Measurements from ENCODE around the gene BGLAP. TPM values are rescaled to one million over a fixed set of nuclear protein-coding genes. Genes with fewer than 3 reads are reported as not detected.

Gene BGLAP
- total and polyA plus RNA-seq, 2 of the 13 experiments (the other 11 are each of a cell fraction or from before 2014, with no cell fraction given) = 0.62 to 1.6 TPM

GRCh38 chr1:156193488-156194299 lies 48.3 kb upstream of the BGLAP start, which contains the start of gene SLC25A44 (continued):
- peak; percentile 17; the same call in 1 of the 2 replicates for TF ChIP-seq ZNF503 (CRISPR knock-in tag; IDR thresholded peaks at IDR 0.05)
- TF ChIP-seq ZNF598 (CRISPR knock-in tag; IDR thresholded peaks at IDR 0.05; ENCODE audit: borderline replicate concordance) = 0 out of 2 replicates have a peak, but pooled peaks have one; percentile 42
- TF ChIP-seq MTA3 (CRISPR knock-in tag; IDR thresholded peaks at IDR 0.05) = no peak
- peak; percentile 82; the same call in 1 of the 2 replicates for TF ChIP-seq CC2D1A (CRISPR knock-in tag; IDR thresholded peaks at IDR 0.05)
- TF ChIP-seq, protein P1, sequence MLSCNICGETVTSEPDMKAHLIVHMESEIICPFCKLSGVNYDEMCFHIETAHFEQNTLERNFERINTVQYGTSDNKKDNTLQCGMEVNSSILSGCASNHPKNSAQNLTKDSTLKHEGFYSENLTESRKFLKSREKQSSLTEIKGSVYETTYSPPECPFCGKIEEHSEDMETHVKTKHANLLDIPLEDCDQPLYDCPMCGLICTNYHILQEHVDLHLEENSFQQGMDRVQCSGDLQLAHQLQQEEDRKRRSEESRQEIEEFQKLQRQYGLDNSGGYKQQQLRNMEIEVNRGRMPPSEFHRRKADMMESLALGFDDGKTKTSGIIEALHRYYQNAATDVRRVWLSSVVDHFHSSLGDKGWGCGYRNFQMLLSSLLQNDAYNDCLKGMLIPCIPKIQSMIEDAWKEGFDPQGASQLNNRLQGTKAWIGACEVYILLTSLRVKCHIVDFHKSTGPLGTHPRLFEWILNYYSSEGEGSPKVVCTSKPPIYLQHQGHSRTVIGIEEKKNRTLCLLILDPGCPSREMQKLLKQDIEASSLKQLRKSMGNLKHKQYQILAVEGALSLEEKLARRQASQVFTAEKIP (CRISPR knock-in tag; IDR thresholded peaks at IDR 0.05; ENCODE audit: borderline replicate concordance) = no peak
- TF ChIP-seq SMAD3 (CRISPR knock-in tag; IDR thresholded peaks at IDR 0.05) = 0 out of 2 replicates have a peak, but pooled peaks have one; percentile 30
- TF ChIP-seq YEATS2 (CRISPR knock-in tag; IDR thresholded peaks at IDR 0.05; ENCODE audit: borderline replicate concordance) = peak; percentile 88; the same call in 1 of the 2 replicates
- peak; percentile 67; the same call in 1 of the 2 replicates for TF ChIP-seq THAP9 (CRISPR knock-in tag; IDR thresholded peaks at IDR 0.05; ENCODE audit: borderline replicate concordance)
- peak; percentile 27; the same call in 1 of the 2 replicates for TF ChIP-seq ARID5B (CRISPR knock-in tag; IDR thresholded peaks at IDR 0.05)
- peak; percentile 83 for TF ChIP-seq XRCC5 (optimal IDR thresholded peaks at IDR 0.05; ENCODE audit: low read length)
- TF ChIP-seq PHF8 (CRISPR knock-in tag; IDR thresholded peaks at IDR 0.05) = peak; percentile 66
- TF ChIP-seq, protein P2, sequence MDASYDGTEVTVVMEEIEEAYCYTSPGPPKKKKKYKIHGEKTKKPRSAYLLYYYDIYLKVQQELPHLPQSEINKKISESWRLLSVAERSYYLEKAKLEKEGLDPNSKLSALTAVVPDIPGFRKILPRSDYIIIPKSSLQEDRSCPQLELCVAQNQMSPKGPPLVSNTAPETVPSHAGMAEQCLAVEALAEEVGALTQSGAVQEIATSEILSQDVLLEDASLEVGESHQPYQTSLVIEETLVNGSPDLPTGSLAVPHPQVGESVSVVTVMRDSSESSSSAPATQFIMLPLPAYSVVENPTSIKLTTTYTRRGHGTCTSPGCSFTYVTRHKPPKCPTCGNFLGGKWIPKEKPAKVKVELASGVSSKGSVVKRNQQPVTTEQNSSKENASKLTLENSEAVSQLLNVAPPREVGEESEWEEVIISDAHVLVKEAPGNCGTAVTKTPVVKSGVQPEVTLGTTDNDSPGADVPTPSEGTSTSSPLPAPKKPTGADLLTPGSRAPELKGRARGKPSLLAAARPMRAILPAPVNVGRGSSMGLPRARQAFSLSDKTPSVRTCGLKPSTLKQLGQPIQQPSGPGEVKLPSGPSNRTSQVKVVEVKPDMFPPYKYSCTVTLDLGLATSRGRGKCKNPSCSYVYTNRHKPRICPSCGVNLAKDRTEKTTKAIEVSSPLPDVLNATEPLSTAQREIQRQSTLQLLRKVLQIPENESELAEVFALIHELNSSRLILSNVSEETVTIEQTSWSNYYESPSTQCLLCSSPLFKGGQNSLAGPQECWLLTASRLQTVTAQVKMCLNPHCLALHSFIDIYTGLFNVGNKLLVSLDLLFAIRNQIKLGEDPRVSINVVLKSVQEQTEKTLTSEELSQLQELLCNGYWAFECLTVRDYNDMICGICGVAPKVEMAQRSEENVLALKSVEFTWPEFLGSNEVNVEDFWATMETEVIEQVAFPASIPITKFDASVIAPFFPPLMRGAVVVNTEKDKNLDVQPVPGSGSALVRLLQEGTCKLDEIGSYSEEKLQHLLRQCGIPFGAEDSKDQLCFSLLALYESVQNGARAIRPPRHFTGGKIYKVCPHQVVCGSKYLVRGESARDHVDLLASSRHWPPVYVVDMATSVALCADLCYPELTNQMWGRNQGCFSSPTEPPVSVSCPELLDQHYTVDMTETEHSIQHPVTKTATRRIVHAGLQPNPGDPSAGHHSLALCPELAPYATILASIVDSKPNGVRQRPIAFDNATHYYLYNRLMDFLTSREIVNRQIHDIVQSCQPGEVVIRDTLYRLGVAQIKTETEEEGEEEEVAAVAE (CRISPR knock-in tag; IDR thresholded peaks at IDR 0.05; ENCODE audit: borderline replicate concordance) = peak; percentile 82; the same call in 1 of the 2 replicates

Measured in HepG2 (cell line).